LoVo (cell line): Measurements from ENCODE around the gene CDK6.

Experiments used
- DNase-seq: peaks from one replicate; pipeline ENCODE4 v3.0.0-alpha.2; 2016; ENCODE audit warnings: low spot score

CDK6 gene

GRCh38 chr7:92645114-92646061 lies 191.0 kb downstream of the CDK6 start:
- DNase-seq = peak; percentile 95

DNA sequence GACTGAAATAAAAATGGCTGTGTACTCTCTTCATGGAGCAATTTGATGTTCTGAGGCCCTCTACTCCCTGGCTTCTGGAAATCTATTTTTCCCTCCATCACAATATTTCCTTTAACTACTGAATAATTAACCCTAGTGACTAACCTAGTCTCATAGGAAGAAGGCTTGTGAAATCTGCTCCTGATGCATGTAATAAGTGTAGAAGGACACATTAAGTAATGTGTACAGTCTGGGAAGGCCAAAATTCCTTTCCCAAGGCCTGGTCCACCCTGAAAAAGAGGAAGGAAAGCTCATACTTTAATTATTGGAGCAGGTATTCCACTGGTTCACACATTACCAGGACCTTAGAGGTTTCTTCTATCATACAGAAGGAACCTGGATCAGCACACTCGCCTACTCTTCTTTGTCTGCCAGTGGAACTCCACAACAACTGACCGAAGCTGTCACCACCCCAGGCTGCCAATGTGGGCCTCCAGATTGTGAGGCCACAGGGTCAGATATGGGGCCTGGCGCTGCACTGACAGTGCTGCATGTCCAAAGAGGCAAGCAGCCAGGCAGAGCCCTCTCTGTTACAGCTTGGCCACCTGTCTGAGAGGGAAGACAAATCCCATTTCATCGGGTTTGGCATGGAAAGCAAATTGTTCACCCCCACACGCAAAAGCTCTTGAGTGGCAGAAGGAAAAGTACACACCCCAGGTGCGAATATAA lies 191.8 kb downstream of the CDK6 start:
- DNase-seq = no peak

GRCh38 chr7:92643821-92644220 lies 192.6 kb downstream of the CDK6 start:
- no peak for DNase-seq

DNA sequence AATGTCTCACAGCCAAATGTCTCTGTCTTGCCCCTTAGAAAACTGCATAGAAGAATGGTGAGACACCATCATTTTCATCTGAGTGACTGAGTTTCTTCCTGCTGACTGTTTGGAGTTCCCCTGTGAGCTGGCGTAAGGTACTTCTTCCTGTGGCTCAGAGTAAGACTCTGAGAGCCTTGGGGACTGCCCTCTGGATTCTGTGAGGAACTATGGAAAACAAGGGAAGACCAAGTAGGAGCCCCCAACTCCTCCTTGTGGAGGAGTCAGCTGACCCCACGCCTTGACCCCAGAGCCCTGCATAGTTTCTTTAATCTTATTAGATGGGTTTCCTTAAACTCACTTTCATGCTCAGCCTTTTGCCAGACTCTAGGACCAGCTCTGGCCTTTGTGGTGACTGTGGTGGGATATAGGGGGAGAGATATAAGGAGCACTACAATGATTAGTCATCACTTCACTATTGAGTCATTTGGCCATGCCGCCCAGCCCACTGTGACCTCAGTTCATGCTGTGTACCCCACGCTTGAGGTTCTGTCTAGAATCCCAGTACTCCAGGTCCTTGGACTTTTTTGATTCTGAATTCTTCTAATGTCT lies 194.4 kb downstream of the CDK6 start:
- DNase-seq = no peak

- no peak for DNase-seq
These were observed 196.4 kb downstream of the CDK6 start for GRCh38 chr7:92639966-92640365.

DNA sequence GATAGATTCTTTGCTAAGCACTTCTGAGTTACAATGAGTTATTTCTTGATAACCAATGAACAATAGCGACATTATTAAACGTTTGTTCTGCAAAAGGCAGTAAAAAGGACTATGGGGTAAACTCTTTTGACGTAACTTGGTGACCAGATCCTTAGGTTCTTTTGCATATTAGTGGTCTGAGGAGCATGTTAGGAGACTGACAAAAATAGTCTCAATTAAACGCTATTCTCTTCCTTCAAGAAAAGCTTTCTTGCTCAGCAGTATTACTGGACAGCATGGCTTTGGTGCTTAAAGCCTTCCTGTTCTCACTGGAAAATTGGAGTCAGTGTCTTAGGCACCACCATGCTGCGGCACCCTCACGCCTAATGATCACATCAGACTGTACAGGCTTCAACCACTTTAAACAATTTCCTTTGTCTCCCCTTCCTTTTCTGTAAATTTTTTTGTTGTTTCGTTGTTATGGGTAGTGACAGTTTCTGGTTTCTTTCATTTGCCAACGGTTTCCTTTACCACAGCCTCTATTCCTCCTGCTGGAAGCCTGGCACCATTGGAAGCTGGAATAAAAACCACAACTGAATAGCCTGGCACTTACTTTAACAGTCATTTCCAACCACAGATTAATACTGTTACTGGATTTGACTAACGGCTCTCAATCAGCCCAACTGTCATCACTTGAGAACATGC lies 197.0 kb downstream of the CDK6 start:
- no peak for DNase-seq

DNA sequence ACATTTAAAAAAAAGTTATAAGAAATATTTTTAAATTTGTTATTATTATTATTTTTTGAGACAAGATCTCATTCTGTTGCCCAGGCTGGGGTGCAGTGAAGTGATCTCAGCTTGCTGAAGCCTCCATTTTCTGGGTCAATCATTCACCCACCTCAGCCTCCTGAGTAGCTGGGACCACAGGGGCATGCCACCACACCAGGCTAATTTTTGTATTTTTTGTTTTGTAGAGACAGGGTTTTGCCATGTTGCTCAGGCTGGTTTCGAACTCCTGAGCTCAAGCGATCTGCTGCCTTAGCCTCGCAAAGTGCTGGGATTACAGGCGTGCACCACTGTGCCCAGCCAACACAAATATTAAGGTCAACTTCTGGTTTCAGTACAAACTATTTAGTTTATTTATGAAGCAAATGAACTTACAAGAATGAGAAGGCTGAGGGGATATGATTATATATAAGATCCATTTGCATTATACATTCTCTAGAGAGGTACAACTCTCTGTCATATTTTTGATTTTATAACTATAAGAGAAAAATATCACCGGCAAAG lies 200.3 kb downstream of the CDK6 start:
- DNase-seq = no peak

- DNase-seq = no peak
These were observed 200.8 kb downstream of the CDK6 start for GRCh38 chr7:92635538-92635937.

DNA sequence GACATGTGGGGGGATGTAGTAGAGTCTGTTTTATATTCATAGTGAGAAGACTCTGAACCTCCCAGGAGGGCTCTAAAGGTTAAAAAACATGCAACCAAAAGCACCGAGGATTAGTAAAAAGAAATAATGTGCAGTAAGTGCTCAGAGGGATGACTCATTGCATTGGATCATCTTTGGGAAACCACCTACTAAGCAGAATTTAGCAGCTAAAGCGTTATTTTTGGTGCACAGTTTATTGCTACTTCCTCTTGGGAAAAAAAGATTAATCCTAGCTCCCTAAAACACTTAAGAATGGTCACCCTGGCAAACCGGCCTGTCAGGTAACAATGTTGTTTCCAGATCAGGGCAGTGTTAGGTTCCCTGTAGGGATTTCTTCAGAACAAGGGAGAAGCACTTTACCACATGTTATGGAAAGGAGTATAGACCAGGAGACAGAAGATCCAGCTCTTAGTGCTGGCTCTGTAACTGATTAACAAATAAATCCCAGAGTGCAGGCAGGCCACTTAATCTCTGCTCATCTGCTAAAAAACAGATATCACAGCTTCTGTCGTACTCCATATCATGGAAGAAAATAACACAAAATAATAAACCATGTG lies 201.4 kb downstream of the CDK6 start:
- DNase-seq = peak; percentile 54

DNA sequence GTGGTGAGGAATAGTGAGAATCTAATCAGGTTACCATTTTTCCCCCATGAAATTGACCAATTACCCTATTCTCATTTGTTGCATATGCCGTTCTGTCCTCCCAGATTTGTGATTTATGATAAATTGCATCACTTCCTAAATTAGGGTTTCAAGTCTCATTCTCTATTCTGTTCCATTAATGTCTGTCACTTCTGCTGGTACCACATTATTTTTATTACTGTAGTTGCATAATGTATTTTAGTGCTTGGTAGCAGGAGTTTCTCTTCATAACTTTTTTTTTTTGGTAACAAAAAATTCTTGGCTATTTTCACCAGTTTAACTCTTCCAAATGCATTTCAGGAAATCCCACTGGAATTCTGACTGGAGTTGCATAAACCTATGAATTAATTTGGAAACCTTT lies 202.2 kb downstream of the CDK6 start:
- DNase-seq = no peak

DNA sequence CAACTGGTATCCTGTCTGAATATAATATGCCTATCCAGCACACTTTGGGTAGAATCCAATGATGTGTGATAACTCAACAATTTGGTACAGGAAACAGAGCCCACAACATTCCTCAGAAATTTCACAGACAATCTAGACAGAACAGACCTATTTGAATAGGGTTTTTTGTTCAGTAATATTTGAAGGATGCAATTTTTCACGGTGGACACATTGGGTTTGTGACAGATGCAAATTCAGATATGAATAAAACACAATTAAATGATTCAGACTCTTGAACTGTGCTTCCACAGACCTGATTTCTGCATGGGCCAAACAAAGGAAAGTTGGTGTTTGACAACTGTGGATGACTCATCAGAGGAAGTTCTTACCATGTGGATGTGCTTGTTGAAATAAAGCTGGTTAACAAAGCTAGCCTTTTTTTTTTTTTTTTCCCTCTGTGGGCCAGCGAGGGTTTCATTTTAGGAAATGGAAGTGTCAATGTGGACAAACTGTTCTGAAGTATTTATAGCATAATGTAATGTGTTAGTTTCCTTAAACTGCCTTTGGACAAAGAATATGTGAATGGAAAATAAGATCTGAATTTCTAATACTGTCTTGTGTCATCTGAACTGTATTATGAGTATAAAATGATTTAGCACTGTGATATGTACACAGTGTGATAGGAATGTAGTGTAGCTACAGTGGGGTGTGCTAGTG lies 203.0 kb downstream of the CDK6 start:
- peak; percentile 83 for DNase-seq

DNA sequence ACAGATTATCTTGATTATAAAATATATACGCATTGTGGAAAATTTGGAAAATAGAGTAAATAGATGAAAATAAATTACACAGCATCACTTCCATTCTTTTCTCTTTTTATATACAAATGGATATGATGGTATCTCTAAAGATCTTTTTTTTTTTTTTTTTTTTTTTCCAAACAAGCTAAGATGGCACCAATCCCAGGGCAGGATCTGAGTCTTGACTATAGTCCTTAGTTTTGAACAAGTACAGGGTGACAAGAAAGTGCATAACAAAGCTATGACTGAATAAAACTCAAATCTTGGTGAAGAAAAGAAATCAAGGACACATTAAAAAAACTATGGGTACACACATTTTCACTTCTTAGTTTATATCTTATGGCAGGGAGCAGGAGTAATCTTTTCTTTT lies 203.6 kb downstream of the CDK6 start:
- no peak for DNase-seq

GRCh38 chr7:92631850-92632487 lies 204.4 kb downstream of the CDK6 start:
- no peak for DNase-seq

DNA sequence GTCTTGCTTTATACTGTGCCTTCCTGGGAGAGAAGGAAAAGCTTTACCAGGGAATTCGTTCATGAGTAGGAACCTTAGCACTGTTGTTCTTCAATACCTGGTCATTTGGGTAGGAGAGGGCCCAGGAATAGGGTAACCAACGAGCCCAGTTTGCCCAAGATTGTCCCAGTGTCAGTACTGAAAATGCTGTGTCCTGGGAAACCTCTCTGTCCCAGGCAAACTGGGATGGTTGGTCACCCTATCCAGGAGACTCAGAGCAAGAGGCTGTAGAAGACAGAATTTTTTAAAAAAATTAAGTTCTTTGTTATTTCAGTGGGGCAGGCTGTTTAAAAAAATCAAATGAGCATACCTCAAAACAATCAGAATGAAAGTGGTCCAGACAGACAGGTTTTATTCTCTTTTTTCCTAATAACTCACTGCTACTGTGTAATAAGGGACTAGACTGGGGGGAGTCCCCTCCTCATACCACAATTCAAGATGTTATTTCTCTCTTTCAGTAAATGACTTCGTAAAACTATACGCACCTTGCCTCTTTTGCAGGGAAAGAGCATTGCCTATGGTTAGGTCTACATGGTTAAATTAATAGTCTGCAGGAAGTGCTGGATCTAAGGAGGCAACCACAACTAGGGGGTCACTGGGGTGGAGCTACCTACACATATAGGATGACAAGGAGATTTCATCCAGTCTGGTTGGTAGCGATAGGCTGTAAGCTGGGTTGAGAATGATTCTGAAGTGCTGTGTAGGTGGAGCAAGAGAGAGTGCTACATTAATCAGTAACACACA lies 205.1 kb downstream of the CDK6 start:
- DNase-seq = no peak

DNA sequence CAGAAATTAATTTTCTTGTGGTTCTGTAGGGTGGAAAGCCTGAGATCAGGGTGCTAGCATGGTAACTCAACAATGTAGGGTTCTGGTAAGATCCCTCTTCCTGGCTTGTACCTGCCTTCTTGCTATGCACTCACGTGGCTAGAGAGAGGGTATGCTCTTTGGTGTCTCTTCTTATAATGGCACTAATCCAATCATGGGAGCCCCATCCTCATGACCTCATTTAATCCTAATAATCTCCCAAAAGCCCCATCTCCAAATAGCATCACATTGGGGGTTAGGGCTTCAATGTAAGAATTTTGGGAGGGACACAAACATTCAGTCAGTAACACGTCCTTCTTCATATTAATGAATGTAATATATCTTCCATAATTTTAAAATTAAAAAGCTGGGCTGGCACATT lies 206.6 kb downstream of the CDK6 start:
- no peak for DNase-seq

GRCh38 chr7:92627956-92628355 lies 208.4 kb downstream of the CDK6 start:
- no peak for DNase-seq

DNA sequence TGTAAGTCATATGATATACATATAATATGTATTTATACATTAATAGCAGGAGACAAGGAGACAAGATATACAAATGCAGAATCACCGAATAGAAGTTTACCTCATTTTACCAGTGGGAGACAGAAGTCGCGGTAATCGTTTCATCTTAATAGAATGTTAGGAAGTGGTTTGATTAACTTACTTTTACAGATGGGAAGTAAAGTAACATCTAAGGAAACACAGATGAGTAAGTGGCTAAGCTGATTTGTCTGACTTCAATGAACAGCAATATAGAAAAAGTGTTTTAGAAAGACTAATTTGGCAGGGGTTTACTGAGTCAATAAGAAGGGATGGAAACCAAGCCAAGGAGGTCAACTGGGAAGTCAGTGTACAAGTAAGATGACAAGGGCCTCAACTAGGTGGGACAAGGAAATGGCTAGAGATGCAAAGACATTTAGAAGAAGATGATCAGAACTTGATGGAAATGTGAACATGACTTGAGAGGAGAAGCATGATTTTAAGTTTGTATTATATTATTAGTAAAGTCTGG lies 210.0 kb downstream of the CDK6 start:
- no peak for DNase-seq

DNA sequence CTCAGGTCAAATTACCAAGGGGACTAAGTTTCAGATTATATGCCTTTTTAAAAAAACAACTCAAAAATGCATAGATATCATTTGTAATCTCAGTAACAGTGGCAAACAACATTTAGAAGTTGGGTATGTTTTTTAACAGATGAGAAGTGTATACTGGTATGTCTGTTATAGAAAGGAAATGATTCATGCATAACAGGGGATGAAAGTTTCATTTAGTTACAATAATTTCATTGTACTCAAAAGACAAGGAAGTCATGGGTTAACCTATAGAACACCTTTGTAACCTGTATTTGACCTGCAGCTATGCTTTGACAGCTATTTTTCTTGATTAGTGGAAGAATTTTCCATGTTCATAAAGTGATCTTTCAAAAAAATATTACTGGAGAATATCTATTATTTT lies 210.8 kb downstream of the CDK6 start:
- peak; percentile 56 for DNase-seq

GRCh38 chr7:92624298-92624996 lies 211.9 kb downstream of the CDK6 start:
- DNase-seq = no peak
